Measurements from ENCODE around the gene ZNF236. TPM values are rescaled to one million over a fixed set of nuclear protein-coding genes. Genes with fewer than 3 reads are reported as not detected.

Gene ZNF236
- total RNA-seq, 1 donor from 2014 or later, result 13.3 TPM

GRCh38 chr18:77015169-77015568, 192.8 kb downstream of the ZNF236 start:
- Histone ChIP-seq H3K9me3 (ENCODE audit: insufficient read depth, low read depth, low read length) (no peaks in the 10 kb centered on the region), H4K20me1 (ENCODE audit: insufficient read depth, low read length) (no peaks in the 10 kb centered on the region), H3K4me3 (ENCODE audit: insufficient read depth, low read depth, low read length) (no peak overlapping the region), H3K36me3 (ENCODE audit: insufficient read depth, low read length) (no peaks in the 10 kb centered on the region), H3K27me3 (ENCODE audit: insufficient read depth, low read length) (no peaks in the 10 kb centered on the region), H3K9ac (ENCODE audit: low read length) (no peak overlapping the region), H3K27ac (ENCODE audit: low read depth, low read length) (no peak overlapping the region), H3K79me2 (ENCODE audit: insufficient read depth, low read length) (no peaks in the 10 kb centered on the region), H2AFZ (ENCODE audit: low read depth, low read length) (no peak overlapping the region), H3K4me1 (ENCODE audit: insufficient read depth, low read length) (no peaks in the 10 kb centered on the region), H3K4me2 (ENCODE audit: low read length) (no peak overlapping the region)
- FAIRE-seq, result no peak
- H3K9me3 Mint-ChIP-seq (ENCODE audit: unreplicated experiment), result peaks cover 4% of the 10 kb centered on the region
- H3K4me3 Mint-ChIP-seq (ENCODE audit: unreplicated experiment), result no peak overlapping the region
- no peak for DNase-seq (ENCODE audit: low read depth)
- no peak overlapping the region for H3K27ac Mint-ChIP-seq (ENCODE audit: unreplicated experiment)
- H3K27me3 Mint-ChIP-seq (ENCODE audit: low read depth, unreplicated experiment), result no peaks in the 10 kb centered on the region
- H3K36me3 Mint-ChIP-seq (ENCODE audit: low read depth, unreplicated experiment), result peaks cover 4% of the 10 kb centered on the region
- TF ChIP-seq EZH2 (IDR thresholded peaks at IDR 0.05; ENCODE audit: insufficient read depth, low read length), result no peak
- no peak for TF ChIP-seq CTCF (IDR thresholded peaks at IDR 0.05; ENCODE audit: insufficient read depth, low read depth, low read length)
- peaks cover 9% of the 10 kb centered on the region for H3K4me1 Mint-ChIP-seq (ENCODE audit: low read depth, unreplicated experiment)

- H3K36me3 Mint-ChIP-seq (ENCODE audit: low read depth, unreplicated experiment), result peaks cover 4% of the 10 kb centered on the region
- TF ChIP-seq EZH2 (IDR thresholded peaks at IDR 0.05; ENCODE audit: insufficient read depth, low read length), result no peak
- no peak for TF ChIP-seq CTCF (IDR thresholded peaks at IDR 0.05; ENCODE audit: insufficient read depth, low read depth, low read length)
- H3K9me3 Mint-ChIP-seq (ENCODE audit: unreplicated experiment), result peaks cover 4% of the 10 kb centered on the region
- Histone ChIP-seq H3K4me2 (ENCODE audit: low read length) (no peak overlapping the region), H4K20me1 (ENCODE audit: insufficient read depth, low read length) (no peaks in the 10 kb centered on the region), H2AFZ (ENCODE audit: low read depth, low read length) (no peak overlapping the region), H3K36me3 (ENCODE audit: insufficient read depth, low read length) (no peaks in the 10 kb centered on the region), H3K4me3 (ENCODE audit: insufficient read depth, low read depth, low read length) (no peak overlapping the region), H3K79me2 (ENCODE audit: insufficient read depth, low read length) (no peaks in the 10 kb centered on the region), H3K9me3 (ENCODE audit: insufficient read depth, low read depth, low read length) (no peaks in the 10 kb centered on the region), H3K9ac (ENCODE audit: low read length) (no peak overlapping the region), H3K27ac (ENCODE audit: low read depth, low read length) (no peak overlapping the region), H3K27me3 (ENCODE audit: insufficient read depth, low read length) (no peaks in the 10 kb centered on the region), H3K4me1 (ENCODE audit: insufficient read depth, low read length) (no peaks in the 10 kb centered on the region)
- H3K27me3 Mint-ChIP-seq (ENCODE audit: low read depth, unreplicated experiment), result no peaks in the 10 kb centered on the region
- FAIRE-seq (no peak), DNase-seq (ENCODE audit: low read depth) (no peak)
- H3K4me1 Mint-ChIP-seq (ENCODE audit: low read depth, unreplicated experiment), result peaks cover 5% of the 10 kb centered on the region
- H3K27ac Mint-ChIP-seq (ENCODE audit: unreplicated experiment), result no peak overlapping the region
- H3K4me3 Mint-ChIP-seq (ENCODE audit: unreplicated experiment), result no peak overlapping the region
These were observed 193.7 kb downstream of the ZNF236 start for GRCh38 chr18:77015771-77016710.

- H3K27ac Mint-ChIP-seq (ENCODE audit: unreplicated experiment), result no peak overlapping the region
- H3K27me3 Mint-ChIP-seq (ENCODE audit: low read depth, unreplicated experiment), result no peaks in the 10 kb centered on the region
- Histone ChIP-seq H3K27ac (ENCODE audit: low read depth, low read length) (no peak overlapping the region), H3K79me2 (ENCODE audit: insufficient read depth, low read length) (no peaks in the 10 kb centered on the region), H3K9ac (ENCODE audit: low read length) (no peak overlapping the region), H3K36me3 (ENCODE audit: insufficient read depth, low read length) (no peaks in the 10 kb centered on the region), H3K4me3 (ENCODE audit: insufficient read depth, low read depth, low read length) (no peak overlapping the region), H2AFZ (ENCODE audit: low read depth, low read length) (no peak overlapping the region), H4K20me1 (ENCODE audit: insufficient read depth, low read length) (no peaks in the 10 kb centered on the region), H3K4me1 (ENCODE audit: insufficient read depth, low read length) (no peaks in the 10 kb centered on the region), H3K9me3 (ENCODE audit: insufficient read depth, low read depth, low read length) (no peaks in the 10 kb centered on the region), H3K4me2 (ENCODE audit: low read length) (no peak overlapping the region), H3K27me3 (ENCODE audit: insufficient read depth, low read length) (no peaks in the 10 kb centered on the region)
- DNase-seq (ENCODE audit: low read depth), result no peak
- no peak for FAIRE-seq
- H3K4me1 Mint-ChIP-seq (ENCODE audit: low read depth, unreplicated experiment), result peaks cover 3% of the 10 kb centered on the region
- H3K9me3 Mint-ChIP-seq (ENCODE audit: unreplicated experiment), result peaks cover 4% of the 10 kb centered on the region
- TF ChIP-seq CTCF (IDR thresholded peaks at IDR 0.05; ENCODE audit: insufficient read depth, low read depth, low read length), result no peak
- TF ChIP-seq EZH2 (IDR thresholded peaks at IDR 0.05; ENCODE audit: insufficient read depth, low read length), result no peak
- no peak overlapping the region for H3K4me3 Mint-ChIP-seq (ENCODE audit: unreplicated experiment)
- peaks cover 4% of the 10 kb centered on the region for H3K36me3 Mint-ChIP-seq (ENCODE audit: low read depth, unreplicated experiment)
These were observed 194.6 kb downstream of the ZNF236 start for GRCh38 chr18:77016936-77017335.
